Tibial nerve (tissue), 4 donors: ENCODE results near the gene GABRB1. TPM values are rescaled to one million over a fixed set of nuclear protein-coding genes. Genes with fewer than 3 reads are reported as not detected.

Experiments
- DNase-seq, 2 donors: peaks; one replicate each; pipeline ENCODE4 v3.0.0-alpha.2; 2019; ENCODE audit warnings: low spot score in 2 of 2
- H3K27ac ChIP-seq, 4 donors: fragments of 200-600 bp; sonication (generic) in 3 of 4; one replicate each; pipeline ENCODE4 v1.5.1; 2017 to 2019; ENCODE audit warnings: mild to moderate bottlenecking in 1 of 4
- H3K27me3 ChIP-seq, 2 donors: fragments of 200-600 bp; sonication (generic) in 1 of 2; one replicate each; pipeline versions ENCODE4 v1.5.1 to v1.6.0; 2017 to 2019
- H3K36me3 ChIP-seq, 3 donors: fragments of 200-600 bp; sonication (generic); one replicate each; pipeline ENCODE4 v1.5.1; 2018 to 2019
- H3K4me1 ChIP-seq, 4 donors: fragments of 200-600 bp; sonication (generic) in 3 of 4; one replicate each; pipeline ENCODE4 v1.5.1; 2017 to 2019
- H3K4me3 ChIP-seq, 4 donors: fragments of 200-600 bp; sonication (generic) in 3 of 4; one replicate each; pipeline ENCODE4 v1.5.1; 2017 to 2019; ENCODE audit warnings: mild to moderate bottlenecking in 1 of 4, moderate library complexity in 1 of 4
- H3K9me3 ChIP-seq, 4 donors: fragments of 200-600 bp; sonication (generic) in 3 of 4; one replicate each; pipeline ENCODE4 v1.5.1; 2017 to 2019
- CTCF ChIP-seq, 5 experiments: fragments of 200-600 bp in 3 of 5; fragments of 450-650 bp in 2 of 5; sonication (generic) in 3 of 5; IDR thresholded peaks; one replicate each; pipeline ENCODE4 v1.5.1; 2016 to 2019; ENCODE audit warnings: antibody characterized with exemption in 5 of 5, mild to moderate bottlenecking in 3 of 5, moderate library complexity in 2 of 5
- EP300 ChIP-seq, 2 donors: sonication (generic); formaldehyde crosslinking; IDR thresholded peaks; one replicate each; pipeline ENCODE4 v1.6.1; 2017; ENCODE audit warnings: antibody characterized with exemption in 2 of 2, mild to moderate bottlenecking in 1 of 2
- POLR2A ChIP-seq, 2 donors: fragments of 450-650 bp; IDR thresholded peaks; one replicate each; pipeline ENCODE4 v1.6.1; 2017; ENCODE audit warnings: antibody characterized with exemption in 2 of 2, mild to moderate bottlenecking in 2 of 2, moderate library complexity in 2 of 2
- WGBS, 2 donors: methylation state at CpG; one replicate each; pipeline ENCODE4 v1.1.5; 2018; 5-methylcytosine and 5-hydroxymethylcytosine counted together
- total RNA-seq, 4 donors: library from RNA; depleted of rRNA; stranded (reverse); fragments of >200 nt; gene quantifications; one replicate each; pipeline ENCODE4 v1.1.0, GENCODE V29; 2016

Gene GABRB1
- total RNA-seq, 4 donors from 2014 or later, result not detected

- Histone ChIP-seq H3K36me3 (no peaks in the 10 kb centered on the region), H3K27me3 (peaks cover 0 to 34% of the 10 kb centered on the region in 2 donors), H3K9me3 (no peaks in the 10 kb centered on the region), H3K4me3 (peak within 1 kb of the TSS in 3 of 4 donors; percentile 7 to 37 (median 31)), H3K4me1 (peaks cover 0 to 21% (median 0%) of the 10 kb centered on the region in 4 donors), H3K27ac (no peak within 1 kb of the TSS)
- no peak for DNase-seq
- no peak for TF ChIP-seq POLR2A (IDR thresholded peaks at IDR 0.05)
- TF ChIP-seq CTCF (IDR thresholded peaks at IDR 0.05), result no peak
- no peak for TF ChIP-seq EP300 (IDR thresholded peaks at IDR 0.05)
- WGBS, 2 donors, result 2% methylated on average over 41 to 47 of the region's 67 CpGs
Measured at GRCh38 chr4:46993075-46994006, 38.0 kb upstream of the GABRB1 start, which contains the start of gene GABRA4. Gene GABRA4, minus strand, starts transcription at chr4:46993581. Its CDS starts 157 bp downstream, at chr4:46993424.

DNA sequence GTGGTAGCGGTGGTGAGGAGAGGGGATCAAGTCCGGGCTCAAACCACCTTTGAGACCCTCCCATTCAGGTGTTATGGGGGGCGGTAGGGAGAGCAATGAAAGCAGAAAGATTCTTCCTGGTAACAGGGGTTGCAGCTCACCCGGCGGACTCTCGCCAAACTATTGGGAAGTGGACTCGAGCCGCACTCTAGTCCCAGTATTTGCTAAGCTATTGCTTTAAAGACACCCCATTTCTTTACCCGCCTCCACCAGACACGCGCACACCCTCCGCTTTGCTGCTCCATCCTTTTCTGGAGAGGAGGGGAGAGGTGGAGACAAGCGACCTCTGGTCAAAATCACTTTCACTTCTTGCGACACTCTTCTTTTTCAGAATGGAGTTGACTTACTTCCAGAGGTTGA lies 37.4 kb upstream of the GABRB1 start:
- Histone ChIP-seq H3K27ac (no peak overlapping the region), H3K27me3 (peaks cover 0 to 34% of the 10 kb centered on the region in 2 donors), H3K4me1 (peaks cover 0 to 21% (median 0%) of the 10 kb centered on the region in 4 donors), H3K4me3 (peak overlapping the region in 3 of 4 donors; percentile 7 to 37 (median 31)), H3K36me3 (no peaks in the 10 kb centered on the region), H3K9me3 (no peaks in the 10 kb centered on the region)
- WGBS, 2 donors, result 0 to 1% methylated on average over 9 to 14 of the region's 14 CpGs
- no peak for TF ChIP-seq POLR2A (IDR thresholded peaks at IDR 0.05)
- no peak for TF ChIP-seq EP300 (IDR thresholded peaks at IDR 0.05)
- no peak for TF ChIP-seq CTCF (IDR thresholded peaks at IDR 0.05)
- no peak for DNase-seq

- H3K27ac ChIP-seq, result no peak overlapping the region
- no peaks in the 10 kb centered on the region for H3K4me1 ChIP-seq
- TF ChIP-seq POLR2A (IDR thresholded peaks at IDR 0.05) (no peak), CTCF (IDR thresholded peaks at IDR 0.05) (no peak), EP300 (IDR thresholded peaks at IDR 0.05) (no peak)
- no peak for DNase-seq
- H3K9me3 ChIP-seq, result no peaks in the 10 kb centered on the region
- no peaks in the 10 kb centered on the region for H3K36me3 ChIP-seq
- peaks cover 0 to 7% of the 10 kb centered on the region in 2 donors for H3K27me3 ChIP-seq
- H3K4me3 ChIP-seq, result no peak overlapping the region
Measured at GRCh38 chr4:46999566-46999965, 31.8 kb upstream of the GABRB1 start.

GRCh38 chr4:47000406-47000805 lies 31.0 kb upstream of the GABRB1 start:
- Histone ChIP-seq H3K9me3 (no peaks in the 10 kb centered on the region), H3K36me3 (no peaks in the 10 kb centered on the region), H3K4me1 (no peaks in the 10 kb centered on the region), H3K4me3 (no peak overlapping the region), H3K27me3 (no peaks in the 10 kb centered on the region), H3K27ac (no peak overlapping the region)
- TF ChIP-seq POLR2A (IDR thresholded peaks at IDR 0.05), result no peak
- TF ChIP-seq EP300 (IDR thresholded peaks at IDR 0.05), result no peak
- TF ChIP-seq CTCF (IDR thresholded peaks at IDR 0.05), result no peak
- WGBS, 2 donors, result 94 to 97% methylated on average over 1 of the region's 1 CpG
- DNase-seq, result no peak

- Histone ChIP-seq H3K9me3 (no peaks in the 10 kb centered on the region), H3K27me3 (no peaks in the 10 kb centered on the region), H3K4me1 (no peaks in the 10 kb centered on the region), H3K27ac (no peak overlapping the region), H3K36me3 (no peaks in the 10 kb centered on the region), H3K4me3 (no peak overlapping the region)
- no peak for TF ChIP-seq CTCF (IDR thresholded peaks at IDR 0.05)
- no peak for TF ChIP-seq EP300 (IDR thresholded peaks at IDR 0.05)
- no peak for TF ChIP-seq POLR2A (IDR thresholded peaks at IDR 0.05)
- DNase-seq, result no peak
- WGBS, 2 donors, result 75 to 78% methylated on average over 1 of the region's 1 CpG
Measured at GRCh38 chr4:47002580-47002979, 28.8 kb upstream of the GABRB1 start.
